ENCODE data around the gene RGCC.

- TF ChIP-seq, protein P1, sequence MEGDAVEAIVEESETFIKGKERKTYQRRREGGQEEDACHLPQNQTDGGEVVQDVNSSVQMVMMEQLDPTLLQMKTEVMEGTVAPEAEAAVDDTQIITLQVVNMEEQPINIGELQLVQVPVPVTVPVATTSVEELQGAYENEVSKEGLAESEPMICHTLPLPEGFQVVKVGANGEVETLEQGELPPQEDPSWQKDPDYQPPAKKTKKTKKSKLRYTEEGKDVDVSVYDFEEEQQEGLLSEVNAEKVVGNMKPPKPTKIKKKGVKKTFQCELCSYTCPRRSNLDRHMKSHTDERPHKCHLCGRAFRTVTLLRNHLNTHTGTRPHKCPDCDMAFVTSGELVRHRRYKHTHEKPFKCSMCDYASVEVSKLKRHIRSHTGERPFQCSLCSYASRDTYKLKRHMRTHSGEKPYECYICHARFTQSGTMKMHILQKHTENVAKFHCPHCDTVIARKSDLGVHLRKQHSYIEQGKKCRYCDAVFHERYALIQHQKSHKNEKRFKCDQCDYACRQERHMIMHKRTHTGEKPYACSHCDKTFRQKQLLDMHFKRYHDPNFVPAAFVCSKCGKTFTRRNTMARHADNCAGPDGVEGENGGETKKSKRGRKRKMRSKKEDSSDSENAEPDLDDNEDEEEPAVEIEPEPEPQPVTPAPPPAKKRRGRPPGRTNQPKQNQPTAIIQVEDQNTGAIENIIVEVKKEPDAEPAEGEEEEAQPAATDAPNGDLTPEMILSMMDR (conservative IDR thresholded peaks at IDR 0.05): no peak
- no peak for TF ChIP-seq EZH2 (IDR thresholded peaks at IDR 0.05; ENCODE audit: low read depth)
These were observed 22.4 kb upstream of the RGCC start for GRCh38 chr13:41434831-41435520.
